ENCODE measurements around the gene MTARC1.

DNA sequence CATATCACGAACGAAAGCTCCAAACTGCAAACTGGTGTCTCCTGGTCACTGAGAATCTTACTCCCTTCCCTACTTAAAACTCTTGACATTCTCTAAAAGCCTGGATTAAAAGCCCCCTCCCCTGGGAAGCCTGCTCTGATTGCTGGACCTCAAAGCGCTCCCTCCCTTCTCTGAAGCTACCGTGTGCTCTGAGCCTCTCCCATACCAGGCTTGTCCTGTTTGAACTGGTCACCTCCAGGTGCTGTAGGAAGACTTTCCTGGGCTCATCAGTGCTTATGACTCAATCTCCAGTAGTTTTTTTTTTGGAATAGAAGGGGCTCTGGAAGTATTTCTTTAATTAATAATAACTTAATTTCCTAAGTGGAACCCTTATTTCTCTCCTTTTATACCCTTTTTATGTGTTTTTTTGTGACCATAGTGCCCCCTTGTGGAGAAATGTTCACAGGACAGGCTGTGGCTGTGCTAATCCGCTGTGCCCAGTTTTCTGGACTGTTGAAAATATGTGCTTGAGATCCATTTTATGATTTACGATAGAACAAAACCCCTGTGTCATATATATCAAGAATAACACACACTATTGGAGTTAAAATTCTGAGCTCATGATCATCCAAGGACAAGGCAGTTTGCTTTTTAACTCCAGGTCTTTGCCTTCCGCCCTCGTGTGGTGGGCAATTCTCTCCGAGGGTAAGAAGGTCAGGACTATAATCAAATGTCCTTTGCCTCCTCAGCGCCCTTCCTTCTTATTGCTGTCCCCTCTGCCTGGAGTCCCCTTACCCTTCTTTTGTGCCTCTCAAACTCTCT lies 16.9 kb downstream of the MTARC1 start:
- TF ChIP-seq CTCF (IDR thresholded peaks at IDR 0.05) (peak; percentile 37 to 57 (median 44)), POLR2A (IDR thresholded peaks at IDR 0.05) (no peak)

Data from vagina (tissue), 2 donors.